ENCODE results near the gene NHS. TPM values are rescaled to one million over a fixed set of nuclear protein-coding genes. Genes with fewer than 3 reads are reported as not detected.
A peak's percentile ranks its signal among the peaks of the same experiment; 100 is the strongest.

Gene NHS
- total RNA-seq, 1 experiment from 2014 or later: 2.2 TPM

GRCh38 chrX:17737710-17737985 is 362.6 kb downstream of the NHS start:
- ChIA-PET CTCF (interaction anchor here (0.6 kb wide), 1 partner anchor 1807 kb away, joined by 4 read pairs; no protein-coding TSS in a partner anchor), POLR2A (interaction anchor here (1.2 kb wide), 1 partner anchor 31 kb away, joined by 15 read pairs; no protein-coding TSS in a partner anchor)
- DNase-seq: no peak
- Mint-ChIP-seq H3K4me1 (ENCODE audit: low read depth, unreplicated experiment) (no peaks in the 10 kb centered on the region), H3K9me3 (ENCODE audit: unreplicated experiment) (no peaks in the 10 kb centered on the region), H3K4me3 (ENCODE audit: unreplicated experiment) (peak overlapping the region; percentile 89), H3K27ac (ENCODE audit: unreplicated experiment) (peak overlapping the region; percentile 89), H3K27me3 (ENCODE audit: insufficient read depth, unreplicated experiment) (no peaks in the 10 kb centered on the region), H3K36me3 (ENCODE audit: insufficient read depth, unreplicated experiment) (no peaks in the 10 kb centered on the region)
- Histone ChIP-seq H3K27me3 (replicated peaks; ENCODE audit: control insufficient read depth, insufficient read depth, low read length) (no peaks in the 10 kb centered on the region), H3K4me1 (no peaks in the 10 kb centered on the region), H3K9me3 (no peaks in the 10 kb centered on the region), H3K4me3 (ENCODE audit: low read depth, low read length) (peak overlapping the region; percentile 78), H3K36me3 (ENCODE audit: control insufficient read depth, insufficient read depth, low read length) (no peaks in the 10 kb centered on the region)
- intact Hi-C loops (cut with micrococcal nuclease; ENCODE audit: unreplicated experiment): loop anchor here (5.0 kb wide), 1 partner anchor 35 kb away; no protein-coding TSS in a partner anchor
- no peak for TF ChIP-seq CTCF (IDR thresholded peaks at IDR 0.05; ENCODE audit: insufficient read depth in 1 of 2, low read depth in 1 of 2, low read length in 1 of 2, severe bottlenecking in 1 of 2, unreplicated experiment in 1 of 2)
- BruUV-seq (replicated peaks): TSS peak; percentile 53

GRCh38 chrX:17737986-17738713 is 363.1 kb downstream of the NHS start:
- no peaks in the 10 kb centered on the region for H3K36me3 ChIP-seq (ENCODE audit: control insufficient read depth, insufficient read depth, low read length)
- no peaks in the 10 kb centered on the region for H3K27me3 Mint-ChIP-seq (ENCODE audit: insufficient read depth, unreplicated experiment)
- BruUV-seq (replicated peaks): TSS peak; percentile 23
- intact Hi-C loops (cut with micrococcal nuclease; ENCODE audit: unreplicated experiment): loop anchor here (5.0 kb wide), 1 partner anchor 36 kb away; no protein-coding TSS in a partner anchor
- H3K4me1 ChIP-seq: no peaks in the 10 kb centered on the region
- no peaks in the 10 kb centered on the region for H3K27me3 ChIP-seq (replicated peaks; ENCODE audit: control insufficient read depth, insufficient read depth, low read length)
- peak overlapping the region; percentile 89 for H3K4me3 Mint-ChIP-seq (ENCODE audit: unreplicated experiment)
- H3K36me3 Mint-ChIP-seq (ENCODE audit: insufficient read depth, unreplicated experiment): no peaks in the 10 kb centered on the region
- no peak for TF ChIP-seq CTCF (IDR thresholded peaks at IDR 0.05; ENCODE audit: insufficient read depth in 1 of 2, low read depth in 1 of 2, low read length in 1 of 2, severe bottlenecking in 1 of 2, unreplicated experiment in 1 of 2)
- H3K9me3 Mint-ChIP-seq (ENCODE audit: unreplicated experiment): no peaks in the 10 kb centered on the region
- ChIA-PET CTCF (no interaction called here), POLR2A (interaction anchor here (1.2 kb wide), 1 partner anchor 31 kb away, joined by 15 read pairs; no protein-coding TSS in a partner anchor)
- H3K4me3 ChIP-seq (ENCODE audit: low read depth, low read length): peak overlapping the region; percentile 78
- no peaks in the 10 kb centered on the region for H3K4me1 Mint-ChIP-seq (ENCODE audit: low read depth, unreplicated experiment)
- peak overlapping the region; percentile 89 for H3K27ac Mint-ChIP-seq (ENCODE audit: unreplicated experiment)
- DNase-seq: peak; percentile 50 to 67
- no peaks in the 10 kb centered on the region for H3K9me3 ChIP-seq

GRCh38 chrX:17738737-17739535 is 363.9 kb downstream of the NHS start:
- Histone ChIP-seq H3K36me3 (ENCODE audit: control insufficient read depth, insufficient read depth, low read length) (no peaks in the 10 kb centered on the region), H3K4me1 (no peaks in the 10 kb centered on the region), H3K4me3 (ENCODE audit: low read depth, low read length) (peak overlapping the region; percentile 78), H3K27me3 (replicated peaks; ENCODE audit: control insufficient read depth, insufficient read depth, low read length) (no peaks in the 10 kb centered on the region), H3K9me3 (no peaks in the 10 kb centered on the region)
- intact Hi-C loops (cut with micrococcal nuclease; ENCODE audit: unreplicated experiment): loop anchor here (5.0 kb wide), 1 partner anchor 37 kb away; no protein-coding TSS in a partner anchor
- POLR2A ChIA-PET: no interaction called here
- CTCF ChIA-PET: no interaction called here
- Mint-ChIP-seq H3K27me3 (ENCODE audit: insufficient read depth, unreplicated experiment) (no peaks in the 10 kb centered on the region), H3K27ac (ENCODE audit: unreplicated experiment) (peak overlapping the region; percentile 89), H3K36me3 (ENCODE audit: insufficient read depth, unreplicated experiment) (no peaks in the 10 kb centered on the region), H3K4me3 (ENCODE audit: unreplicated experiment) (peak overlapping the region; percentile 89), H3K9me3 (ENCODE audit: unreplicated experiment) (no peaks in the 10 kb centered on the region), H3K4me1 (ENCODE audit: low read depth, unreplicated experiment) (no peaks in the 10 kb centered on the region)
- DNase-seq: no peak
- no peak for TF ChIP-seq CTCF (IDR thresholded peaks at IDR 0.05; ENCODE audit: insufficient read depth in 1 of 2, low read depth in 1 of 2, low read length in 1 of 2, severe bottlenecking in 1 of 2, unreplicated experiment in 1 of 2)
- BruUV-seq (replicated peaks): no TSS peak

All from Caco-2 (cell line).